ENCODE data around the gene RNF13.

RNF13 gene

DNA sequence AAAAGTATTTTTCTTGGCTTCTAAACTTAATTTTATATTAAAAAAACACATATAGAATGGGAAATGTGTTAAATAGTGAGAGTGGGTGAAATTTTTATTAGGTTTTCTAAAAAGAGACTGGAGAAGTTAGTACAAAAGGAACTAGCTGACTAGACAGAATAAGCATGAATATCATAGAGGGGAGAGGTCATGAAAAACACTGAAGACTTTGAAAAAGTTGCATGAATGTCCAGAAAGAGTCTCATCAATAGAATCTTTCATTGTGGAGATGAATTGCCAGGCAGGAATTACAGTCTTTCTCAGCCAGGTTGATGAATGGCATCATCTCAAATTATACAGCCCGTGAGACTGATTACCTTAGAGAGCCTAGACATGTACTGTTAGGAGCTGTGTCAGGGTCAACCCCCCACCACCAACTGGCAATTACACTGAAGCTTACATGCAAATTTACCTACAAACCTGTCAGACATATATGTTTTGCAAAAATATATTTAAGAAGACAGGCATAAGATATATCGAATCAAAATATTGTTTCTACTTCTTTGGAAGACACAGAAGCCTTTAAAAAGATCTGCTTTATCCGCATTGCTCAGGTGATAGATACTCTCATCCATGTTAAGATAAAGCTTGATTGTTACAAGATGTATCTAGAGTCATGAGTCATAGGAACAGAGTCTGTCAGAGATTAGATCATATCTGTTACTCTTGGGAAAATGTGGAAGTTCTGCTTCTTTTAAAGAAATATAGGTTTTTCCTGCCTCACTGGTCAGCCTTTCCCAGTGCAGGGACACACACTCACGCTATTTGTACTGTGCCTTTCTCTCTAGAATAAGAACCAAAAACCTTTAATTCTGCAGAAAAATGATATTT lies 192.5 kb downstream of the RNF13 start:
- DNase-seq, result no peak

DNA sequence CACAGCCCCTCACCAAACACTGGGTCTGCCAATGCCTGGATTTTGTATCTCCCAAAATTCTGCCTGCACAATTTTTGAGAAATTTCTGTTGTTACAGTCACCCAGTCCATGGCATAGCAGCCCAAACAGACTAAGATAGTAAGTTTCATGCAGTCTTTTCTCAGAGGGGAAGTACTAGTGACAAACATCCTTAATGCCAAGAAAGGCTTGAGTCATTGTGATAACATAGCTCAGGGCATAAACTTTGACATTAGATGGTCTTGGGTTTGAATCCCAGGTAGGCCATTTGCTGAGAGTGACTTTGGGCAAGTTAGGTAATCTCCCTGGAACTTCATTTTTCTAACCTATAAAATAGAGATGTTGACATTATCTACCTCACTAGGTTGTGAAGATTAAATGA lies 193.8 kb downstream of the RNF13 start:
- no peak for DNase-seq

Data from activated CD8-positive, alpha-beta memory T cell treated with anti-CD3 and anti-CD28 coated beads, Interleukin-2, amount 50 U/mL, for 4 hours (primary cell).